GM08714 (cell line): ENCODE measurements around the gene HYI.

ENCODE experiments used
- H3K4me3 ChIP-seq: fragments of 200-500 bp; sonication (Bioruptor generic); 2 replicates; pipeline ENCODE4 v1.5.1; 2014; ENCODE audit warnings: mild to moderate bottlenecking, low read length, inconsistent platforms
- ZNF274 ChIP-seq: IDR thresholded peaks from 2 replicates; pipeline ENCODE4 v1.6.1; 2012; ENCODE audit warnings: mild to moderate bottlenecking, low read depth, low read length

HYI gene

GRCh38 chr1:43443197-43443946 is 10.4 kb downstream of the HYI start:
- no peak overlapping the region for H3K4me3 ChIP-seq

GRCh38 chr1:43442756-43443155 is 11.0 kb downstream of the HYI start:
- no peak overlapping the region for H3K4me3 ChIP-seq
- no peak for TF ChIP-seq ZNF274

More at GRCh38 chr1:43443197-43443946, 10.4 kb downstream of the HYI start:
- no peak for TF ChIP-seq ZNF274

DNA sequence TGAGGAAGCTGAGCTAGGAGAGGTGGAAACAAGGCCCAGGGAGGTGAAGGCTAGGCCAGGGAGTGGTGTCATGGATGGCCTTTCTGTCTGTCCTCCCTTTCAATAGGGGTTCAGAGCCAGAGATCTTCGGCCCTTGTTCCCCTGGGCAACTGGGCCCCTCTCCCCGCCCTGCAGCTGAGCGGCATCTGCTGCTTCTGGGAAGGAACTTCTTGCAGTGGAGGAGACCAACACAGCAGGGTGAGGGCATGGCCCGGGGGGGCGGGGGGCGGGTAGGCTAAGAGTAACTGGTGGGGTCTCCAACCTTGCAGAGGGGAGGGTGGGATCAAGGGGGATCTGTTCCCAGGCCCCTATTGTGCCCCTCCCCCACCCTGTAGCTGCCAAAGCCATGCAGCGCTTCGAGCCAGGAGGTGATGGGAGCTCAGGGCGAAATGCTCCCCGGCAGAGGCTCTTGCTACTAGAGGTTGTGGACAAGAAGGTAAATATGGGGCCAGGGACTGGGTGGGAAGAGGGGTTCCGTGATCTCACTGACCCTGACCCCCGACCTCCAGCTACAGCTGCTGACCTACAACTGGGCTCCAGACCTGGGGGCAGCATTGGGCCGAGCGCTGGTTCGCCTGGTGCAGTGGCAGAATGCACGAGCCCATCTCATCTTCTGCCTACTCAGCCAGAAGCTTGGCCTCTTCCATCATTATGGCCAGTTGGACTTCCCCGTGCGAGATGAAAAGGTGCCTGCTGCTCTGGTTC is 11.7 kb downstream of the HYI start:
- H3K4me3 ChIP-seq: no peak overlapping the region
- no peak for TF ChIP-seq ZNF274

- no peak for TF ChIP-seq ZNF274
- no peak overlapping the region for H3K4me3 ChIP-seq
These were observed 12.4 kb downstream of the HYI start for GRCh38 chr1:43441166-43441893.

GRCh38 chr1:43440358-43440757 is 13.4 kb downstream of the HYI start:
- H3K4me3 ChIP-seq: no peak overlapping the region
- TF ChIP-seq ZNF274: no peak

GRCh38 chr1:43439781-43440180 is 13.9 kb downstream of the HYI start:
- TF ChIP-seq ZNF274: no peak
- H3K4me3 ChIP-seq: no peak overlapping the region

GRCh38 chr1:43438953-43439581 is 14.7 kb downstream of the HYI start:
- H3K4me3 ChIP-seq: no peak overlapping the region
- TF ChIP-seq ZNF274: no peak

DNA sequence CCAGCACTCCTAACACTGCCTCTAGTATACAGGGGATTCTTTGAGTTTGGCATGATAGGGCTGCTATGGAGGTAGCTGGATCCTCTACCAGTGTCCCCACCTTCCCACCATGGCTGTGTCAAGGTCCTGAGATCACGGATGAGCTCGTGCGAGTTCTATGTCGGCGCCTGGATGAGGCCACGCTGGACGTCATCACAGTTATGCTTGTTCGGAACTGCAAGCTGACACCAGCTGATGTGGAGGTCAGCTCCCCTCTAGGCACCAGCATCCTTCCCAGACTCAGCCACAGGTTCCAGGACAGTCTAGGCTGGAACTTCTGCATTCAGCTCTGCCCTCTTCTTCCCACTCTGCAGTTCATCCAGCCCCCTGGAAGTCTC is 15.2 kb downstream of the HYI start:
- no peak overlapping the region for H3K4me3 ChIP-seq
- TF ChIP-seq ZNF274: no peak

GRCh38 chr1:43438006-43438405 is 15.7 kb downstream of the HYI start:
- TF ChIP-seq ZNF274: no peak
- no peak overlapping the region for H3K4me3 ChIP-seq

DNA sequence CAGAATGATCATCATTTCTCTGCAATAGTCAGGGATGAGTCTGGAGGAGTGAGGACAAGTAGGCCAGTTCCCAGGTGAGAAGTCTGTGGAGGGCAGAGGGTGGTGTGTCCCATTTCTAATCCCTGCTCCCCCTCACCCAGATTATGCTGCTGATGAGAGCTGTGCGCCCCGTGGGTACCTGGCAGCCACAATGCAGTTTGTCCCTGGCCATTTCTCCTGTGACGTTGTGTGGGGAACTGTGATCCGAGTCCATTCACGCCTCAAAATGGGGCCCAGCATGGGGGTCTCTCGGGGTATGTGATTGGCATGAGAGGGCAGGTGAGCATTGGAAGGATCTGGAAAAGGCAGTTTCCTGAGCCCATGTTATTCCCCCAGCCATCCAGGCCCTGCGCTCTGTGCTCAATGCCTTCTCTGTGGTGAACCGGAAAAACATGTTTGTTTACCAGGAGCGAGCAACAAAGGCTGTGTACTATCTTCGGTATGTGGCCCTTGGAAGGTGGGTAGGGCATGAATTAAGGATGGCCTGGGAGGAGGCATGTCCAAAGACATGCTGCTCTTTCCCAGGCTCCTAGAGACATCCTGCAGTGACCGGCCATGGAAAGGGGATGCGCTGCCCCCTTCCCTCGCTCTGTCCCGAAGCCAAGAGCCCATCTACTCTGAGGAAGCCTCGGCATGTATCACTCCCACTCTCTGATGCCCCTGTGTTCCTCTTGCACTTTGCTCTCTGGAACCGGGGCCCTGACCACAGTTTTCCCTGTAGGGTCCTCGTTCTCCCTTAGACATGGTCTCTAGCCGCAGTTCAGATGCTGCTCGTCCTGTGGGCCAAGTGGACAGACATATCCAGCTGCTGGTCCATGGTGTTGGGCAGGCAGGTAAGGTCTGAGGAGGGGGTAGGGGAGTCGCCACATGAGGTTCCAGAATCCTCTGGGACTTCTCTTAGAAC is 16.4 kb downstream of the HYI start:
- H3K4me3 ChIP-seq: no peak overlapping the region
- no peak for TF ChIP-seq ZNF274

- H3K4me3 ChIP-seq: no peak overlapping the region
- no peak for TF ChIP-seq ZNF274
These were observed 17.4 kb downstream of the HYI start for GRCh38 chr1:43436371-43436770.

GRCh38 chr1:43435146-43436145 is 18.3 kb downstream of the HYI start:
- no peak overlapping the region for H3K4me3 ChIP-seq
- TF ChIP-seq ZNF274: no peak
